ENCODE results near the gene A1BG. TPM values are rescaled to one million over a fixed set of nuclear protein-coding genes. Genes with fewer than 3 reads are reported as not detected.
A peak's percentile ranks its signal among the peaks of the same experiment; 100 is the strongest.

Gene A1BG
- total and polyA plus RNA-seq, 2 of the 13 experiments (the other 11 are each of a cell fraction or from before 2014, with no cell fraction given) = 14.7 to 41.4 TPM

GRCh38 chr19:58305065-58305931 lies 48.0 kb downstream of the A1BG start, which contains the start of gene ERVK3-1 (continued):
- TF ChIP-seq ZNF558 (CRISPR knock-in tag; IDR thresholded peaks at IDR 0.05; ENCODE audit: borderline replicate concordance) (0 out of 2 replicates have a peak, but pooled peaks have one; percentile 13), SMAD9 (CRISPR knock-in tag; IDR thresholded peaks at IDR 0.05) (no peak), ATM (IDR thresholded peaks at IDR 0.05; ENCODE audit: borderline replicate concordance) (no peak), TIGD3 (CRISPR knock-in tag; IDR thresholded peaks at IDR 0.05; ENCODE audit: borderline replicate concordance) (no peak), ZSCAN21 (CRISPR knock-in tag; IDR thresholded peaks at IDR 0.05; ENCODE audit: borderline replicate concordance) (no peak; the same call in 1 of the 2 replicates), XRCC5 (optimal IDR thresholded peaks at IDR 0.05; ENCODE audit: low read length) (peak; percentile 72), MIXL1 (CRISPR knock-in tag; IDR thresholded peaks at IDR 0.05) (0 out of 2 replicates have a peak, but pooled peaks have one; percentile 43), MTF2 (CRISPR knock-in tag; IDR thresholded peaks at IDR 0.05; ENCODE audit: borderline replicate concordance) (no peak), ZNF367 (CRISPR knock-in tag; IDR thresholded peaks at IDR 0.05; ENCODE audit: borderline replicate concordance) (no peak), SIN3B (IDR thresholded peaks at IDR 0.05; ENCODE audit: low read length) (no peak), ZNF552 (CRISPR knock-in tag; IDR thresholded peaks at IDR 0.05; ENCODE audit: borderline replicate concordance) (no peak; the same call in 1 of the 2 replicates), PHF21A (CRISPR knock-in tag; IDR thresholded peaks at IDR 0.05) (no peak), NFRKB (IDR thresholded peaks at IDR 0.05) (no peak), ISL2 (CRISPR knock-in tag; IDR thresholded peaks at IDR 0.05) (peak; percentile 65; the same call in 1 of the 2 replicates), MEIS2 (CRISPR knock-in tag; IDR thresholded peaks at IDR 0.05) (no peak), CHD2 (IDR thresholded peaks at IDR 0.05; ENCODE audit: low read depth, low read length) (no peak), SP5 (CRISPR knock-in tag; IDR thresholded peaks at IDR 0.05; ENCODE audit: borderline replicate concordance, low read depth) (no peak), ATAD3A (CRISPR knock-in tag; IDR thresholded peaks at IDR 0.05) (no peak), TGIF2 (CRISPR knock-in tag; IDR thresholded peaks at IDR 0.05) (peak; percentile 74; the same call in 1 of the 2 replicates), ZNF225 (CRISPR knock-in tag; IDR thresholded peaks at IDR 0.05) (peak; percentile 76; the same call in 1 of the 2 replicates), RXRB (CRISPR knock-in tag; IDR thresholded peaks at IDR 0.05; ENCODE audit: borderline replicate concordance) (peak; percentile 65), ZNF446 (CRISPR knock-in tag; IDR thresholded peaks at IDR 0.05) (no peak), ZC3H4 (CRISPR knock-in tag; IDR thresholded peaks at IDR 0.05; ENCODE audit: borderline replicate concordance) (no peak), NFYC (CRISPR knock-in tag; IDR thresholded peaks at IDR 0.05) (peak; percentile 63), MXI1 (IDR thresholded peaks at IDR 0.05; ENCODE audit: borderline replicate concordance, low read depth, low read length) (peak; percentile 90), TCF7 (IDR thresholded peaks at IDR 0.05; ENCODE audit: low read depth) (no peak), EEA1 (CRISPR knock-in tag; IDR thresholded peaks at IDR 0.05; ENCODE audit: borderline replicate concordance) (no peak), ZNF556 (CRISPR knock-in tag; IDR thresholded peaks at IDR 0.05; ENCODE audit: borderline replicate concordance) (peak; percentile 85; the same call in 1 of the 2 replicates), ZNF790 (CRISPR knock-in tag; IDR thresholded peaks at IDR 0.05; ENCODE audit: borderline replicate concordance) (0 out of 2 replicates have a peak, but pooled peaks have one; percentile 48)
- TF ChIP-seq, protein P1, sequence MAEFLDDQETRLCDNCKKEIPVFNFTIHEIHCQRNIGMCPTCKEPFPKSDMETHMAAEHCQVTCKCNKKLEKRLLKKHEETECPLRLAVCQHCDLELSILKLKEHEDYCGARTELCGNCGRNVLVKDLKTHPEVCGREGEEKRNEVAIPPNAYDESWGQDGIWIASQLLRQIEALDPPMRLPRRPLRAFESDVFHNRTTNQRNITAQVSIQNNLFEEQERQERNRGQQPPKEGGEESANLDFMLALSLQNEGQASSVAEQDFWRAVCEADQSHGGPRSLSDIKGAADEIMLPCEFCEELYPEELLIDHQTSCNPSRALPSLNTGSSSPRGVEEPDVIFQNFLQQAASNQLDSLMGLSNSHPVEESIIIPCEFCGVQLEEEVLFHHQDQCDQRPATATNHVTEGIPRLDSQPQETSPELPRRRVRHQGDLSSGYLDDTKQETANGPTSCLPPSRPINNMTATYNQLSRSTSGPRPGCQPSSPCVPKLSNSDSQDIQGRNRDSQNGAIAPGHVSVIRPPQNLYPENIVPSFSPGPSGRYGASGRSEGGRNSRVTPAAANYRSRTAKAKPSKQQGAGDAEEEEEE (CRISPR knock-in tag; IDR thresholded peaks at IDR 0.05; ENCODE audit: borderline replicate concordance) = no peak
